ENCODE measurements around the gene HYDIN.

The HYDIN gene

DNA sequence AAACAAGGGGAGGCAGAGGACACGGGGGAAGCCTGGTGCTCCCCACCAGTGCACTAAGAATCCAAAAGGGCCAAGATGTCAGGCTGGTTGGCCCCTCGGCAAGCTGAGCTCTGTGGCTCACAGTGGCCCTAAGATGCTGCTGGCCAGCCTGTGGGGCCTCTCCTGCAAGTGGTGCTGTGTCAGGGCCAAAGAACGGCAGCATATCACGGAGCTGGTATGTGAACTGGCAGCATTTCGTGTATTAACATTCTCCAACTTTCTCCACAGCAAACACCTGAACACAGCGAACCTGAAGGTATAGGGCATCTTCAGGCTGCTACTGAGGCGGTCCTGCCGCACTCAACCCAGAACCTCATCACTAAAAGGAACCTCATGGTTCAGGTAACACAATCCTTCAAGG is 464.3 kb downstream of the HYDIN start:
- no peak for DNase-seq (ENCODE audit: low spot score)

DNA sequence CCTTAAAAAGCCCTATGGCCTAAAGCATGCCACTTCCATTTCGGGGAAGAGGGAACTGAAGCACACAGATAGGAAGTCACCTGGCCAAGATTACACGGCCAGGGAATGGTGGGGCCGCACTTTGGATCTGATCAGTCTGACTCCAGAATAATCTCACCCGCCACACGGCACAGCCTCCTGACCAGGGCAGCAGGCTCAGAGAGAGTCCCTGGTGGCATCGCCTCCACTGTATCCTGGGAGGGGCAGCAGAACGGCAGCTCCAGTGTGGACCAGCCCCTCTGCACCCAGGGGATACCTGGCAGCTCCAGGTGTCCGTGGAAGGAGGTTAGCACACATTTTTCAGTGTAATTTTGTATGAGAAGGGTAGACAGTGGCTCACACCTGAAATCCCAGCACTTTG is 465.0 kb downstream of the HYDIN start:
- no peak for DNase-seq (ENCODE audit: low spot score)

DNA sequence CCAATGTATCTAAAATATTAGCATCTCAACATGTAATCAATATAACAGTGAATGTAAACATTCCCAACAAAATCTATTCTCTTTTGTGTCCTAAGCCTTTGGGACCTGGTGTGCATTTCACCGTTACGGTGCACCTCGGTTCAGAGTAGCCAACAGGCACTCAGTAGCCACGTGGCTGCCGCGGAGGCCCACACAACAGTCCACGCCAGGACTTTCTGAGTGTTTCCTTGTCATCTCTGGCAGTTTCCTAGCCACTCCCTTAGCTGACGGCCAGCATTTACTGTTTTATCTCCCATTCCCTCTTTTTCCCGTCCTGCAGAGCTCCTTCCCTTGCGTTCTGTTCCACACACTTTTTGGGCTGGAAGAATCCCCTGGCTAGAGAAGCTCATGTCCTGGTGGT is 465.9 kb downstream of the HYDIN start:
- DNase-seq (ENCODE audit: low spot score) = no peak

DNA sequence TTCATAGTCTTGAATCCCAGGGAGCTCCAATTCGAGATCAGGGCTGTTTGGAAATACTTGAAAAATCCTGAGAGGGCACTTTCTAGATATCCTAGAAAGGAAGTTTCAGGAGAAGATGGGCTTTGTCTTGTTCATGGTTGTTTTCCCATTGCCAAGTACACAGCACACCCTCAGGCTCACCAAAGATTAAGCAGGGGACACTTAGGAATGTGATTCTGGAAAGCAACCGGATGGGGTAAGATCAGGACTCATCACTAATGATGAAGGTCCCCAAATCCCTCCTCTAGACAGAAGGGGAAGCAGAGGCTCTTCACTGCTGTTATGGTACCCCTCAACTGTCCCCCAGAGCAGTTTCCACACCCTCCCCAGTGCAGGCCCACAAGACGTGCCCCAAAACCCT is 470.3 kb downstream of the HYDIN start:
- no peak for DNase-seq (ENCODE audit: low spot score)

DNA sequence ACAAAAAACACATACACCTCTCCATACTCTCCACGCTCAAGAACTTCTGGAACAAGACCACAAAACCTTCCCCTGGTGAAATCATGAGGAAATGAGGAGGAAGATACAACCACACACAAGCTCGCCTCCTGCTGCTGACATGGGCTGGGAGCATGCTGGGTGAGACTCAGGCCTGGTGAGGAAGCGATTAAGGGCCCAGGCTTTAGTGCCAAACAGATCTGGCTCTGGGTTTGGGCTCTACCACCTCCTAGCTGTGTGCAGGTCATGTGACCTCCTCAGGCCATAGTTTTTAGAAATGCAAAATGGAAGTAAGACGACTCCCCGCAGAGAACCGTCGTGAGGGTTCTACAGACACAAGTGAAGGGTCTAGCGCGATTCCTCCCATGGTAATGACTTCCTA is 470.9 kb downstream of the HYDIN start:
- DNase-seq (ENCODE audit: low spot score) = no peak

DNA sequence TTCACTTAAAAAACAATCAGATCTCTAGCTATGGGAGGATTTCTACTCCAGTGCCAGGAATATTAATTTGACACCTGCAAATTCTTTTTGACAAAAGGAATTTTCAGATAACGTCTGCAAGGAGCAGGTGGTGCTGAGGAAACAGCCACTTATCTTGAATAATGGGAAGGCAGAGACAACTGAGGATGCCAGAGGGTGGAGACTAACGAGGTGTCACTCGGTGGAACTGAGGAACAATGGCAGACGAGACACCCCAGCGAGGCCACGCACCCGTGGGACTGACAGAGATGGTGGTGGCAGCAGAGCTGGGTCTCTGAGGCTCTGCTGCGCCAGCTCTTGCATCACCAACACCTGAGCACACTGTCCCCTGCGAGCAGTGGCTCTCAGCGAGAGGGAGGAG is 471.7 kb downstream of the HYDIN start:
- no peak for DNase-seq (ENCODE audit: low spot score)
